GM23338 (cell line): ENCODE data around the gene ALDH1A1. TPM values are rescaled to one million over a fixed set of nuclear protein-coding genes. Genes with fewer than 3 reads are reported as not detected.

ENCODE experiments used
- ATAC-seq: fragments of 200-7000 bp; cut with Tn5 transposase; 3 replicates; pipeline ENCODE4 v1.9.1; 2020
- DNase-seq: peaks from one replicate; pipeline ENCODE4 v3.0.0-alpha.2; 2015; ENCODE audit warnings: low spot score
- H2AFZ ChIP-seq: fragments of 200-600 bp; sonication (generic); 2 replicates; pipeline ENCODE4 v1.8.0; 2016; ENCODE audit warnings: antibody characterized with exemption, mild to moderate bottlenecking, moderate library complexity
- H3F3A ChIP-seq: fragments of 200-600 bp; sonication (generic); replicated peaks from 2 replicates; pipeline ENCODE4 v1.8.0; 2017; ENCODE audit warnings: antibody characterized with exemption, mixed run types, low read depth
- H3K27ac ChIP-seq: fragments of 200-600 bp; sonication (generic); 2 replicates; pipeline ENCODE4 v1.6.1; 2016; ENCODE audit warnings: low read depth
- H3K27me3 ChIP-seq: fragments of 200-600 bp; sonication (generic); 2 replicates; pipeline ENCODE4 v1.8.0; 2016; ENCODE audit warnings: mild to moderate bottlenecking, mixed run types, moderate library complexity; ENCODE audit not compliant: insufficient read depth
- H3K36me3 ChIP-seq: fragments of 200-600 bp; sonication (generic); 2 replicates; pipeline ENCODE4 v1.8.0; 2016; ENCODE audit warnings: mild to moderate bottlenecking; ENCODE audit not compliant: insufficient read depth
- H3K4me1 ChIP-seq: fragments of 200-600 bp; sonication (generic); 2 replicates; pipeline ENCODE4 v1.8.0; 2016; ENCODE audit warnings: mild to moderate bottlenecking, moderate library complexity; ENCODE audit not compliant: insufficient read depth
- H3K4me2 ChIP-seq: fragments of 200-600 bp; sonication (generic); 2 replicates; pipeline ENCODE4 v1.7.1; 2017; ENCODE audit warnings: mixed run types
- H3K4me3 ChIP-seq: fragments of 200-600 bp; sonication (generic); 2 replicates; pipeline ENCODE4 v1.6.1; 2016; ENCODE audit warnings: mixed run types
- H3K79me2 ChIP-seq: fragments of 200-600 bp; sonication (generic); replicated peaks from 2 replicates; pipeline ENCODE4 v1.8.0; 2017; ENCODE audit warnings: mild to moderate bottlenecking; ENCODE audit not compliant: insufficient read depth
- H3K9me2 ChIP-seq: fragments of 200-600 bp; sonication (generic); 2 replicates; pipeline ENCODE4 v1.8.0; 2017; ENCODE audit not compliant: insufficient read depth
- H4K20me1 ChIP-seq: fragments of 200-600 bp; sonication (generic); replicated peaks from 2 replicates; pipeline ENCODE4 v1.8.0; 2017; ENCODE audit warnings: mild to moderate bottlenecking; ENCODE audit not compliant: insufficient read depth
- H3K27ac Mint-ChIP-seq: 2 replicates; pipeline ENCODE4 v1.8.0; 2020; ENCODE audit warnings: inconsistent platforms, mild to moderate bottlenecking, moderate library complexity, mixed read lengths
- H3K27me3 Mint-ChIP-seq: 3 replicates; pipeline ENCODE4 v1.8.0; 2022; ENCODE audit warnings: low read depth, mild to moderate bottlenecking, moderate library complexity, mixed read lengths, inconsistent platforms; ENCODE audit not compliant: insufficient read depth, poor library complexity
- H3K36me3 Mint-ChIP-seq: 3 replicates; pipeline ENCODE4 v1.8.0; 2021; ENCODE audit warnings: low read depth, mild to moderate bottlenecking, inconsistent platforms, moderate library complexity, mixed read lengths
- H3K4me1 Mint-ChIP-seq: 3 replicates; pipeline ENCODE4 v1.8.0; 2020; ENCODE audit warnings: mild to moderate bottlenecking, inconsistent platforms, mixed read lengths
- H3K4me3 Mint-ChIP-seq: 3 replicates; pipeline ENCODE4 v1.8.0; 2021; ENCODE audit warnings: moderate library complexity, mild to moderate bottlenecking, inconsistent platforms, mixed read lengths
- H3K9me3 Mint-ChIP-seq: 3 replicates; pipeline ENCODE4 v1.8.0; 2020; ENCODE audit warnings: moderate library complexity, mild to moderate bottlenecking, inconsistent platforms, mixed read lengths
- CREB1 ChIP-seq: fragments of 250-450 bp; sonication (Bioruptor Pico); IDR thresholded peaks from 2 replicates; pipeline ENCODE4 v1.5.0; 2020; ENCODE audit warnings: low read depth, mild to moderate bottlenecking, moderate library complexity
- CTCF ChIP-seq, 2 experiments: fragments of 200-600 bp in 1 of 2; sonication (generic) in 1 of 2; conservative IDR thresholded peaks; 2 replicates each; pipeline versions ENCODE4 v1.5.1 to v1.6.1; 2016 to 2017; ENCODE audit warnings: antibody characterized with exemption in 2 of 2, low read depth in 2 of 2, mild to moderate bottlenecking in 2 of 2, moderate library complexity in 1 of 2
- ETS1 ChIP-seq: IDR thresholded peaks from 2 replicates; pipeline ENCODE4 v1.6.1; 2016; ENCODE audit warnings: antibody characterized with exemption
- EZH2 ChIP-seq: fragments of 200-600 bp; sonication (generic); IDR thresholded peaks from one replicate; pipeline ENCODE4 v1.8.0; 2017; ENCODE audit warnings: antibody characterized with exemption, mild to moderate bottlenecking, low read depth; ENCODE audit not compliant: unreplicated experiment
- JUNB ChIP-seq: IDR thresholded peaks from one replicate; pipeline ENCODE4 v1.6.1; 2016; ENCODE audit warnings: antibody characterized with exemption; ENCODE audit not compliant: unreplicated experiment
- POLR2AphosphoS5 ChIP-seq: IDR thresholded peaks from 2 replicates; pipeline ENCODE4 v1.6.1; 2016; ENCODE audit warnings: antibody characterized with exemption, low read depth
- REST ChIP-seq: IDR thresholded peaks from one replicate; pipeline ENCODE4 v1.6.1; 2018; ENCODE audit warnings: antibody characterized with exemption; ENCODE audit not compliant: unreplicated experiment
- STAT1 ChIP-seq: IDR thresholded peaks from one replicate; pipeline ENCODE4 v1.6.1; 2016; ENCODE audit warnings: antibody characterized with exemption; ENCODE audit not compliant: unreplicated experiment
- ZNF331 ChIP-seq: fragments of 250-450 bp; sonication (Bioruptor Pico); IDR thresholded peaks from 2 replicates; pipeline ENCODE4 v1.5.0; 2020; ENCODE audit warnings: low read depth, mild to moderate bottlenecking, moderate library complexity
- polyA plus RNA-seq: library from polyadenylated mRNA; unstranded; fragments of >200 nt; fragmentation: Nextera tagmentation; extraction: Ambion mirVana; gene quantifications from 2 replicates; pipeline ENCODE4 v1.2.1, GENCODE V29; 2016
- total RNA-seq: library from RNA; depleted of rRNA; stranded (reverse); fragments of >200 nt; shearing (Covaris generic); gene quantifications from 2 replicates; pipeline ENCODE4 v1.2.3, GENCODE V29; 2014

Gene ALDH1A1
- total and polyA plus RNA-seq, 2 experiments from 2014 or later: 2.1 to 3.4 TPM

- TF ChIP-seq REST: no peak
- no peak for TF ChIP-seq ZNF331 (CRISPR knock-in tag)
Observed at GRCh38 chr9:72872718-72873117, 80.1 kb downstream of the ALDH1A1 start (continued).

GRCh38 chr9:72871685-72872084, 81.2 kb downstream of the ALDH1A1 start:
- no peak overlapping the region for H2AFZ ChIP-seq
- DNase-seq: peak; percentile 57
- TF ChIP-seq CTCF (conservative IDR thresholded peaks at IDR 0.05; ENCODE audit: low read depth in 2 of 2): peak in 1 of 2 experiments; percentile 67; a peak in 3 of 4 replicates
- no peak for TF ChIP-seq CREB1 (CRISPR knock-in tag)
- no peak for TF ChIP-seq POLR2AphosphoS5
- no peaks in the 10 kb centered on the region for H3K36me3 ChIP-seq
- no peaks in the 10 kb centered on the region for H3F3A ChIP-seq
- H3K27ac ChIP-seq: no peak overlapping the region
- Mint-ChIP-seq H3K27ac (no peak overlapping the region), H3K9me3 (peaks cover 2% of the 10 kb centered on the region; the same call in 1 of the 3 replicates), H3K4me3 (no peak overlapping the region), H3K36me3 (no peaks in the 10 kb centered on the region), H3K27me3 (peaks cover 9% of the 10 kb centered on the region), H3K4me1 (peaks cover 9% of the 10 kb centered on the region)
- H3K4me3 ChIP-seq: no peak overlapping the region
- H4K20me1 ChIP-seq: no peaks in the 10 kb centered on the region
- no peak overlapping the region for H3K4me2 ChIP-seq
- H3K4me1 ChIP-seq: no peaks in the 10 kb centered on the region
- no peaks in the 10 kb centered on the region for H3K27me3 ChIP-seq
- no peak for ATAC-seq
- no peaks in the 10 kb centered on the region for H3K9me2 ChIP-seq
- no peaks in the 10 kb centered on the region for H3K79me2 ChIP-seq

GRCh38 chr9:72864327-72864726, 88.5 kb downstream of the ALDH1A1 start:
- no peaks in the 10 kb centered on the region for H3F3A ChIP-seq
- no peaks in the 10 kb centered on the region for H3K9me2 ChIP-seq
- no peak overlapping the region for H3K4me2 ChIP-seq
- H3K27ac ChIP-seq: no peak overlapping the region
- Mint-ChIP-seq H3K27ac (no peak overlapping the region), H3K27me3 (no peaks in the 10 kb centered on the region), H3K36me3 (no peaks in the 10 kb centered on the region), H3K9me3 (peaks cover 2% of the 10 kb centered on the region; the same call in 1 of the 3 replicates), H3K4me3 (no peak overlapping the region), H3K4me1 (no peaks in the 10 kb centered on the region)
- H3K36me3 ChIP-seq: no peaks in the 10 kb centered on the region
- ATAC-seq (no peak), DNase-seq (no peak)
- 0 out of 2 replicates have a peak overlapping the region, but pooled peaks have one; percentile 9 for H2AFZ ChIP-seq
- H3K4me1 ChIP-seq: no peaks in the 10 kb centered on the region
- no peak overlapping the region for H3K4me3 ChIP-seq
- no peaks in the 10 kb centered on the region for H3K79me2 ChIP-seq
- H4K20me1 ChIP-seq: no peaks in the 10 kb centered on the region
- no peaks in the 10 kb centered on the region for H3K27me3 ChIP-seq
- TF ChIP-seq STAT1 (no peak), EZH2 (no peak), JUNB (no peak), ETS1 (no peak), CTCF (conservative IDR thresholded peaks at IDR 0.05; ENCODE audit: low read depth in 2 of 2) (no peak)
